HUES64 (cell line): ENCODE measurements around the gene NPM3.
"Not testable (repeated sequence)": the region's sequence is repeated elsewhere in the genome, so short reads cannot be mapped to it uniquely, and the experiment has no call there.

Experiments
- H3K27ac ChIP-seq: 2 replicates; pipeline ENCODE4 v1.7.0; 2013; ENCODE audit warnings: low read depth, low read length, inconsistent platforms
- H3K27me3 ChIP-seq: 2 replicates; pipeline ENCODE4 v1.6.1; 2013; ENCODE audit warnings: mild to moderate bottlenecking, low read length; ENCODE audit not compliant: insufficient read depth
- H3K36me3 ChIP-seq: 2 replicates; pipeline ENCODE4 v1.6.1; 2013; ENCODE audit warnings: mild to moderate bottlenecking, low read length; ENCODE audit not compliant: insufficient read depth
- H3K4me1 ChIP-seq: 2 replicates; pipeline ENCODE4 v1.6.1; 2013; ENCODE audit warnings: mild to moderate bottlenecking, low read length, moderate library complexity; ENCODE audit not compliant: insufficient read depth
- H3K4me3 ChIP-seq: 2 replicates; pipeline ENCODE4 v1.5.1; 2013; ENCODE audit warnings: mild to moderate bottlenecking, low read length, moderate library complexity
- H3K9ac ChIP-seq: 2 replicates; pipeline ENCODE4 v1.6.1; 2013; ENCODE audit warnings: mild to moderate bottlenecking, low read depth, low read length
- H3K9me3 ChIP-seq: 2 replicates; pipeline ENCODE4 v1.6.1; 2013; ENCODE audit warnings: low read depth, low read length; ENCODE audit not compliant: insufficient read depth
- WGBS: fragments of 150-250, 120-280 bp; methylation state at CpG from one replicate; pipeline ENCODE4 v1.1.7; 2013; ENCODE audit warnings: missing lambda C conversion rate; 5-methylcytosine and 5-hydroxymethylcytosine counted together

The NPM3 gene

DNA sequence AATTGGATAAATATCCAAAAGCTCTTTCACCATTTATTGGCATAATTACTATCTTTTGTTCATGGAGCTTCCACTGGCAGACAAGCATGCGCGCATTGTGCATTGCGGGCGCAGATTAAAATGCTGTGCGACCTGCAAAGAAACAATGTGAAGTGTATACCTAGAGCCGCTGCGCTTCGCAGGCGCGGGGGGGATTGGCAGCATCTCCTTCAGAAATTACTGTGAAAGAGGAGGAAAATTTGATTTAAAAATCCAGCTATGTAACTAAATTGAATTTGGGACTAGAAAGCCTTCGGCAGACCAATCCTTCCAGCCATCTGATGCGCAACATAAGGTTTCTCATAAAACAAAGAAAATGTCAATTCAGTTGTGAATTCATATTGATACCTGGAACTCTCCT lies 10.3 kb upstream of the NPM3 start:
- WGBS, result 97% methylated on average over 12 of the region's 12 CpGs
- H3K36me3 ChIP-seq, result peaks cover 98% of the 10 kb centered on the region

GRCh38 chr10:101789686-101790085 lies 6.4 kb upstream of the NPM3 start:
- Histone ChIP-seq H3K27me3 (no peaks in the 10 kb centered on the region), H3K9me3 (no peaks in the 10 kb centered on the region), H3K36me3 (peaks cover 96% of the 10 kb centered on the region), H3K4me3 (no peak overlapping the region), H3K4me1 (no peaks in the 10 kb centered on the region), H3K9ac (no peak overlapping the region), H3K27ac (no peak overlapping the region)
- WGBS, result 95% methylated on average over 6 of the region's 7 CpGs

More for the DNA sequence above, 10.3 kb upstream of the NPM3 start:
- H3K27me3 ChIP-seq, result no peaks in the 10 kb centered on the region
- no peak overlapping the region for H3K27ac ChIP-seq
- H3K4me3 ChIP-seq, result no peak overlapping the region
- H3K9me3 ChIP-seq, result no peaks in the 10 kb centered on the region
- no peak overlapping the region for H3K9ac ChIP-seq
- H3K4me1 ChIP-seq, result no peaks in the 10 kb centered on the region

DNA sequence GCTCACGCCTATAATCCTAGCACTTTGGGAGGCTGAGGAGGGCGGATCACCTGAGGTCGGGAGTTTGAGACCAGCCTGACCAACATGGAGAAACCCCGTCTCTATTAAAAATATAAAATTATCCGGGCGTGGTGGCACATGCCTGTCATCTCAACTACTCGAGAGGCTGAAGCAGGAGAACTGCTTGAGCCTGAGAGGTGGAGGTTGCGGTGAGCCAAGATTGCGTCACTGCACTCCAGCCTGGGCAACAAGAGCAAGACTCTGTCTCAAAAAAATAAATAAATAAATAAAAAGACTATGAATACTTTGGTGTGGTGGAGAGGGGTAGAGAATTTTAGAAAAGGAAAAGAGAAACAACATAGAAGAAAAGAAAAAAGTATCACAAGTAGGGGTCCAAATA lies 6.0 kb upstream of the NPM3 start:
- peaks cover 96% of the 10 kb centered on the region for H3K36me3 ChIP-seq
- not testable (repeated sequence) for H3K9ac ChIP-seq, H3K9me3 ChIP-seq, H3K27ac ChIP-seq, H3K4me3 ChIP-seq, H3K27me3 ChIP-seq, H3K4me1 ChIP-seq
- whole genome bisulfite sequencing, result 98% methylated on average over 9 of the region's 9 CpGs

DNA sequence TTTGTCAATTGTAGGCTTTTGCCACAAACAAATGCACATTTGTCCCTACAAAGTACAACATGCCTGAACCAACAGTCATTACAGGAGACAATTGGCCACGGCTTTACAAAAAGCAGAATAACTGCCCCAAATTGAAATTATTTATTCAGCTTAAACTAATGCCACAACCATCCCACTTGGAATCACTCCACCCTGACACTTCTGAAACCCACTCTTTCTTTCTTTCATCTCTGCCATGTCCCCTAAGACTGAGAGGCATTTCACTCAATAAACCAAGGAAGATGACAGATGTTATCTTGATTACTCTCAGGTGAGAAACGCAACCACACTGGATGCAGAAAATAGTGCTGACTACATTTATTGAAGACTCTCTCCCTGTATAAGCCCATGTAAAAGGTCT lies 2.6 kb upstream of the NPM3 start:
- Histone ChIP-seq H3K27ac (no peak overlapping the region), H3K4me3 (no peak overlapping the region), H3K4me1 (peaks cover 10% of the 10 kb centered on the region), H3K27me3 (no peaks in the 10 kb centered on the region), H3K9ac (no peak overlapping the region), H3K36me3 (peaks cover 70% of the 10 kb centered on the region), H3K9me3 (no peaks in the 10 kb centered on the region; the same call in 1 of the 2 replicates)
- 97% methylated on average over 2 of the region's 2 CpGs for WGBS

- no peak overlapping the region for H3K4me3 ChIP-seq
- peaks cover 18% of the 10 kb centered on the region for H3K4me1 ChIP-seq
- peaks cover 6% of the 10 kb centered on the region; the same call in 1 of the 2 replicates for H3K27me3 ChIP-seq
- peaks cover 57% of the 10 kb centered on the region for H3K36me3 ChIP-seq
- no peaks in the 10 kb centered on the region; the same call in 1 of the 2 replicates for H3K9me3 ChIP-seq
- H3K27ac ChIP-seq, result no peak overlapping the region
- H3K9ac ChIP-seq, result no peak overlapping the region
- 89% methylated on average over 2 of the region's 2 CpGs for WGBS
Measured at GRCh38 chr10:101784558-101784957, 1.3 kb upstream of the NPM3 start.

DNA sequence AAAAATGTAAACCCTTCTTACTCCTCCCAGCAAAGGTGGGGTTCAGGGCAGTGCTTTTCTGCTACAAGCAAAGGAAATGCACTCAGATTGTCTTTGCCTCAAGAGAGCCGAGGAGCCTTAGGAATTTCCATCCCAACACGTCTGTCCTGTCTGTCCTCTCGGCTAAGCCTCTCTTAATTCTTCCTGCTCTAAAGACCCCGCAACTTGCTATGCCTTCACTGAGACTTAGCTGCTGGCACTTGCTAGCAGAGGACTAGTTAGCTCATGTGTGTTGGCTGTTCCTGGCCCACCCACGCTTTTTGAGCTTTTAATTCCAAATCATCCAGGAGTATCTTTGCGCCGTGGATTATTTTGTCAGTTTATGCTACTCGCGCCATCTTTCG lies 481 bp upstream of the NPM3 start:
- WGBS, result 67% methylated on average over 10 of the region's 10 CpGs
- Histone ChIP-seq H3K4me1 (peaks cover 18% of the 10 kb centered on the region), H3K9me3 (no peaks in the 10 kb centered on the region; the same call in 1 of the 2 replicates), H3K27me3 (peaks cover 15% of the 10 kb centered on the region), H3K9ac (peak overlapping the region; percentile 91), H3K36me3 (peaks cover 49% of the 10 kb centered on the region), H3K4me3 (peak overlapping the region; percentile 80), H3K27ac (peak overlapping the region; percentile 72)

DNA sequence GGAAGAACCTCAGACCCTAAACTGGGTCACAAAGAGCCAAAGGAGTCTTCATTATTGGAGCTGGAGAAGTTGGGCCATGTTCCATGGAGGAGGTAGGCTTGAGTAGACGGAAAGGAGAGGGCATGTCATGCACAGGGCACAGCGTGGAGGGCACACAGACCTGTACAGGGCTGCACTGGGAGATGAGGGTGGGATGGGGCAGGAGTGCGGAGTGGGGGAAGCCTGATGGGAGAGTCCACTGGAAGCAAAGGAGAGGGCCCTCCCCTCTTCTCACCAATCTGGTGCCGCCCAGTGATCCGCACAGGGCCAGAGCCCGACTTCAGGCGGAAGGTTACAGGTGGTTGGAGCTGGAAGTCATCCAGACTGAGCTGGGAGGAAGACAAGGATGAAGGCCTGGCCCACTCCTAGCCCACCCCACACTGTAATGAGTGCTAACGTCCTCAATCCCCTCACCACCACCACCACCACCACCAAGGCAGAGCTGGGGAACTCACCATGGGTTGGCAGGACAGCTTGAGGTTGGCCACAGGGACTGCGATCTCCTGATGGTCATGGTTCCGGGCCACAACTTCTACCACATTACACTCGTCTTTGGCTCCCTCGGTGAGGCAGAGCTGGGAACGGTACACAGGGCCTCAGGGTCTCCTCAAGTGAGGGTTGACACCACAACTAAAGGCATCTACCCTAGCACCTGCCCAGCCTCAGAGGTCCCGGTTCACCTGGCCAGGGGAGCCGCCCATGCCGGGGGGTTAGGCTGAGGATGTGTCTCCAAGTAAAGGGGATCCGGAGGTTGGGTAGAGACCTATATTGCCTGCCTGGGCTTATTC lies 1.0 kb downstream of the NPM3 start:
- peaks cover 35% of the 10 kb centered on the region for H3K36me3 ChIP-seq
- H3K9ac ChIP-seq, result peak overlapping the region; percentile 91
- peaks cover 26% of the 10 kb centered on the region for H3K4me1 ChIP-seq
- peaks cover 30% of the 10 kb centered on the region for H3K27me3 ChIP-seq
- no peaks in the 10 kb centered on the region; the same call in 1 of the 2 replicates for H3K9me3 ChIP-seq
- no peak overlapping the region for H3K27ac ChIP-seq
- peak overlapping the region; percentile 80 for H3K4me3 ChIP-seq
- 55% methylated on average over 17 of the region's 17 CpGs for WGBS

DNA sequence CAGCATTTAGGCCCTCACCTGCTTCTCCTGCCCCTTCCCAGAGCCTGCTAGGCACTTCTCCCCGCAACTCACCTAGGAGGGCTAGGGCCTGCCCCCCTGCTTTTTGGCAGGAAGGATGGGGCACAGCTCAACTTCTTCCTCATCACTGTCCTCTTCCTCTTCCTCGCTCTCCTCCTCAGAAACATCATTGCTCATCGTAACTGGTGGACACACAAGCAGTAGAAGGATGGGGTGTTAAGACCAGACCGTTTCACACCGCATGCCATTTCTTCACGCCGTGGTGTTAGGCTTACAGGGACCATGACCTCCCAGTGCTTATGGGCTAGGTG lies 1.6 kb downstream of the NPM3 start:
- Histone ChIP-seq H3K9ac (no peak overlapping the region), H3K27me3 (peaks cover 36% of the 10 kb centered on the region), H3K4me3 (peak overlapping the region; percentile 80), H3K27ac (no peak overlapping the region), H3K4me1 (peaks cover 26% of the 10 kb centered on the region), H3K36me3 (peaks cover 30% of the 10 kb centered on the region), H3K9me3 (no peaks in the 10 kb centered on the region; the same call in 1 of the 2 replicates)
- WGBS, result 80% methylated on average over 7 of the region's 7 CpGs

GRCh38 chr10:101780818-101781654 lies 2.2 kb downstream of the NPM3 start:
- WGBS, result 38% methylated on average over 14 of the region's 14 CpGs
- H3K27ac ChIP-seq, result 0 out of 2 replicates have a peak overlapping the region, but pooled peaks have one; percentile 6
- no peak overlapping the region for H3K9ac ChIP-seq
- H3K4me3 ChIP-seq, result peak overlapping the region; percentile 80; the same call in 1 of the 2 replicates
- H3K27me3 ChIP-seq, result peaks cover 41% of the 10 kb centered on the region
- peaks cover 24% of the 10 kb centered on the region for H3K36me3 ChIP-seq
- no peaks in the 10 kb centered on the region; the same call in 1 of the 2 replicates for H3K9me3 ChIP-seq
- peaks cover 26% of the 10 kb centered on the region for H3K4me1 ChIP-seq

DNA sequence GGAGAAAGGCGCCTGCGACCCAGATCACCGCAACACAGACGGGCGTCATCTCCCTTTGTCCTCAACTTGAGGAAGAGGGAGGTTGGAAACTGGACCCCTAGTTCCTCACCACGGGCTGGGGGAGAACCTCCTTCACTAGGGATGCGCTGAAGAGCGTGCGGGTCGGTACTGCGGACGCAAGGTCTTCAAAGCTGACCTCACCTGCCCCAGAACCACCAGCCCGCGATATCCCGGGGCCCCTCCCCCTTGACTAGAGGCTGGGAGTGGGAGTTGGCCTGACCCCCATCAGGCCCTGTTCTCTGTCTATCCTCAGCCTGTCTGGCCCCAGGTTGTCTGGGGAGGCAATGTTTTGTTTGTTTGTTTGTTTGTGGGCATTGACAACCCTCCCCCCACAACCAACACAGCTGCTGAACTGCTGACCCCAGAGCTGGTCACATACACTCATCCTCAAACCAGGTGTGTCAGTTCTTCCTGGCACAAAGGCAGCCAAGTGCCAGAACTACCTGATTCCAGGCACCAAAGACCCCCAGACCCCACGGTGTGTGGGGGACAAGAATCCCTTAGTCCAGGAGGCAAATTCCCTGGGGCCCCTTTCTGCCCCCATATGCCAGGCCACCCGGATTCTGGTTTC lies 2.9 kb downstream of the NPM3 start:
- Histone ChIP-seq H3K9me3 (no peaks in the 10 kb centered on the region; the same call in 1 of the 2 replicates), H3K27ac (0 out of 2 replicates have a peak overlapping the region, but pooled peaks have one; percentile 6), H3K4me3 (peak overlapping the region; percentile 54; the same call in 1 of the 2 replicates), H3K9ac (0 out of 2 replicates have a peak overlapping the region, but pooled peaks have one; percentile 4), H3K4me1 (peaks cover 26% of the 10 kb centered on the region), H3K36me3 (peaks cover 17% of the 10 kb centered on the region), H3K27me3 (peaks cover 47% of the 10 kb centered on the region)
- 35% methylated on average over 17 of the region's 17 CpGs for WGBS
